Epithelial cell of proximal tubule (primary cell): ENCODE data around the gene TESK1. TPM values are rescaled to one million over a fixed set of nuclear protein-coding genes. Genes with fewer than 3 reads are reported as not detected.
"Not testable (repeated sequence)": the region's sequence is repeated elsewhere in the genome, so short reads cannot be mapped to it uniquely, and the experiment has no call there.

ENCODE experiments used
- DNase-seq: peaks from one replicate; pipeline ENCODE4 v3.0.0-alpha.2; 2011; ENCODE audit warnings: low read depth
- H3K4me3 ChIP-seq: 2 replicates; pipeline ENCODE4 v1.5.1; 2011; ENCODE audit warnings: low read depth, mild to moderate bottlenecking, low read length
- total RNA-seq: library from RNA; depleted of rRNA; stranded (reverse); fragments of >200 nt; gene quantifications from 2 replicates; pipeline ENCODE4 v1.2.3, GENCODE V29; 2015
- TF ChIP-seq, protein P1 (sequence below): conservative IDR thresholded peaks from 2 replicates; pipeline ENCODE4 v1.5.1; 2012; ENCODE audit warnings: low read depth, mild to moderate bottlenecking, low read length

TESK1 gene
- total RNA-seq, 1 donor from 2014 or later: 23.5 TPM

DNA sequence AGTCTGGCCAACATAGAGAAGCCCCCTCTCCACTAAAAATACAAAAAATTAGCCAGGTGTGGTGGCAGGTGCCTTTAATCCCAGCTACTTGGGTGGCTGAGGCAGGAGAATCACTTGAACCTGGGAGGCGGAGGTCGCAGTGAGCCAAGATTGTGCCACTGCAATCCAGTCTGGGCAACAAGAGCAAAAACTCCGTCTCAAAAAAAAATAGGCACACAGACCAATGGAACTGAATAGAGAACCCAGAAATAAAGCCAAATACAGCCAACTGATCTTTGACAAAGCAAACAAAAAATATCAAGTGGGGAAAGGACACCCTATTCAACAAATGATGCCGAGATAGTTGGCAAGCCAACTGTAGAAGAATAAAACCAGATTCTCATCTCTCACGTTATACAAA lies 16.6 kb upstream of the TESK1 start:
- not testable (repeated sequence) for DNase-seq, H3K4me3 ChIP-seq

DNA sequence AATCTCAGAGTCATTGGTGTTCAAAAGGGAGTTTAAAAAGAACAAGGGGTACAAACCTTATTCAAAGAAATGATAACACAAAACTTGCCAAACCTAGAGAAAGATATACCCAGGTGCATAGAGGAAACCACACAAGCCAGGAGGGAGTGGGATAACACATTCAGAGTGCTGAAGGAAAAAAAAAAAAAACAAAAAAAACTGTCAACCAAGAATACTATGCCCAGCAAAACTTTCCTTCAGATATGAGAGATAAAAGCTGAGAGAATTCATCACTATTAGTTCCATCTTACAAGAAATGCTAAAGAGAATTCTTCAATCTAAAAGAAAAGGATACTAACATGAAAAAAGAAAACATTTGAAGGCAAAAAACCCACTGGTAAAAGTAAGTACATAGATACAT lies 11.5 kb upstream of the TESK1 start:
- TF ChIP-seq, protein P1, sequence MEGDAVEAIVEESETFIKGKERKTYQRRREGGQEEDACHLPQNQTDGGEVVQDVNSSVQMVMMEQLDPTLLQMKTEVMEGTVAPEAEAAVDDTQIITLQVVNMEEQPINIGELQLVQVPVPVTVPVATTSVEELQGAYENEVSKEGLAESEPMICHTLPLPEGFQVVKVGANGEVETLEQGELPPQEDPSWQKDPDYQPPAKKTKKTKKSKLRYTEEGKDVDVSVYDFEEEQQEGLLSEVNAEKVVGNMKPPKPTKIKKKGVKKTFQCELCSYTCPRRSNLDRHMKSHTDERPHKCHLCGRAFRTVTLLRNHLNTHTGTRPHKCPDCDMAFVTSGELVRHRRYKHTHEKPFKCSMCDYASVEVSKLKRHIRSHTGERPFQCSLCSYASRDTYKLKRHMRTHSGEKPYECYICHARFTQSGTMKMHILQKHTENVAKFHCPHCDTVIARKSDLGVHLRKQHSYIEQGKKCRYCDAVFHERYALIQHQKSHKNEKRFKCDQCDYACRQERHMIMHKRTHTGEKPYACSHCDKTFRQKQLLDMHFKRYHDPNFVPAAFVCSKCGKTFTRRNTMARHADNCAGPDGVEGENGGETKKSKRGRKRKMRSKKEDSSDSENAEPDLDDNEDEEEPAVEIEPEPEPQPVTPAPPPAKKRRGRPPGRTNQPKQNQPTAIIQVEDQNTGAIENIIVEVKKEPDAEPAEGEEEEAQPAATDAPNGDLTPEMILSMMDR: no peak
- no peak overlapping the region for H3K4me3 ChIP-seq
- DNase-seq: no peak

DNA sequence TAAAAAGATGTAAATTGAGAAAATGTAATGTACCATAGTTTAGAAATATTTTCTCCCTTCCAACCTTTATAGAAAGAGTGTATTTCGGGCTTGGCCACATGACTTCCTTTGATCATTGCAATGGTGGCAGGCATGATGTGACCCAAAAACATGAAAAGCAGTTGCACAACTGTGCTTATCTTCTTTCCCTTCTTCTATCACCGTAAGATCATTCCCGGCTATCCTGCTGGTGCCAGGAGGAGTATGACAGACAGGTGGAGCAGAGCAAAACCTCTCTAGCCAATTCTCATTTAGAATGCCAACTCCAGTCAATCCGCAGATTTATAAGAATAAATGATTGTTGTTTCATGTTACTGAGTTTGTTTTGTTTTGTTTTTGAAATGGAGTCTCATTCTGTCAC lies 10.6 kb upstream of the TESK1 start:
- TF ChIP-seq, protein P1: no peak
- no peak overlapping the region for H3K4me3 ChIP-seq
- DNase-seq: no peak

DNA sequence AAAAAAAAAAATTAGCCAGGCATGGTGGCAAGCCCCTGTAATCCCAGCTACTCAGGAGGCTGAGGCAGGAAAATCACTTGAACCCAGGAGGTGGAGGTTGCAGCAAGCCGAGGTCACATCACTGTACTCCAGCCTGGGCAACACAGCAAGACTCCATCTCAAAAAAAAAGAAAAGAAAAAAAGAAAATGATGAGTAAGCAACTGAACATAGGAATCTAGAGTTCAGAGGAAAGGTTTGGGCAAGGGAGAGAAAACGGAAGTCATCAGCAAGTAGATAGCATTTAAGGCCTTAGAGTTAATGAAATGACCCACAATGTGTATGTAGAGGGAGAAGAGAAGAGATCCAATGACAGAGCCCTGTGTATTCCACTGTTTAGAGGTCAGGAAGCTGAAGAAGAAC lies 8.2 kb upstream of the TESK1 start:
- not testable (repeated sequence) for DNase-seq, H3K4me3 ChIP-seq

DNA sequence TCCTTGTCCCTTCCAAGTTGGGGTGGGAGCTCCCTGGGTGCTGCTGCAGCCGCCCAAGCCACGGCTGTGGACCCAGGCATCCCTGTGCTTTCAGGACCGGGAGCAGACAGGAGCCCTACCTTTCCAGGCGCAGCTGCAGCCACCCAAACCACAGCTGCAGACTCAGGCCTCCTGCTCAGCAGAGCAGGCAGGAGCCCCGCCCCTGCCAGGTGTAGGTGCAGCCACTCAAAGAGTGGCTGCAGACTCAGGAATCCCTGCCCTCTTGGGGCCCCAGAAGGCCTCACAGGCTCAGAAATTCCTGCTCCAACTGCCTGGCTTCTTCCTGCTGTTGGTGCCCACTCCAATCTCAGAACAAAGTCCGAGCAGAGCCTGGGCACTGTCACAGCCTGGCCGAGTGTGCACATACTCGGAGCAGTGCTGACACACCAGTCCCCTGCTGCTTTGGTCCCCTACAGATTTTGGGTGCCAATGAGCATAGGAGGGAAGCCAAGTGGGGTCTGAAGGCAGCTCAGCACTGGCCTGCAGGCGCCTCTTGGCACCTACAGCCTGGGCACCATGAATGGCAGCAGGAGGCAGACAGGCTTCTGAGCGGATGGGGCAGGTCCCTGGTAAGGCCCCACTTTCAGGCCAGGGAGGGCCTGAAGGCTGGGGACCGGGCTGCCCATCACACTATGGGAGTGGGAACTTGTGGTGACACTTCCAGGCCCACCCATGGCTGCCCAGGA lies 6.0 kb upstream of the TESK1 start:
- DNase-seq: no peak
- TF ChIP-seq, protein P1: no peak
- no peak overlapping the region for H3K4me3 ChIP-seq

DNA sequence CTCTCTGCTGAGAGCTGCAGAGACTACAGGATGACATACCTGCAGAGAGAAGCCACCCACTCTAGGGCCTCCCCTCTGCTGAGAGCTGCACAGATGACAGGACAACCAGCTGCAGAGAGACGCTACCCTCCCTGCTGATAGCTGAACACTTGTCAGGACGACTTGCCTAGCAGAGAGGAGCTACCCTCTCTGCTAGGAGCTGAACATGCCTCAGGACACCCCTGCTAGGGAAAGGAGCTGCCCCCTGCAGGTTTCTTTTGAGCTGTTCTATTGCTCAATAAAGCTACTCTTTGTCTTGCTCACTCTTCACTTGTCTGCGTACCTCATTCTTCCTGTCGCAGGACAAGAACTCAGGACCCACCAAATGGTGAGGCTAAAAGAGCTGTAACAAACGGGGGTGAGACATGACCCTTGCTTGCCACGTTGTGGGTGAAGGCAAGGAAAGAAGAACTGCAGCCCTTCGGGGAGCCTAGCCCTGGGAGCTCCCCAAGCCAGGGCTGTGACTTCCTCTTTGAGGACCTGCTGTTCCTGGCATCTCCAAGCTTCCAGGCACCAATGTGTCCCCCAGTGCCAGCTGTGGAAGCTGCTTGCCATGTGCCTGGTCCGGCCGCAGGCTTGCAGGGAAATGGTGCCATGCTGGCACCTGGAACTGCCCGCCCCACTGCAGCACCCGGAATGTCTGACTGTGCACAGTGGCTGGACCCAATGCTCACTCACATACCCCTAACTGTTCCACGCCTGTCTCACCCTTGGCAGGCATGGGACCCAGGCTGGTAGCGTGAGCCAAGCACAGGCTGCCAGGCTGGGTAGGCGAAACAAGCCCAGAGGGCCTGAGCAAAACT lies 5.1 kb upstream of the TESK1 start:
- no peak overlapping the region for H3K4me3 ChIP-seq
- TF ChIP-seq, protein P1: peak; percentile 37
- DNase-seq: no peak

DNA sequence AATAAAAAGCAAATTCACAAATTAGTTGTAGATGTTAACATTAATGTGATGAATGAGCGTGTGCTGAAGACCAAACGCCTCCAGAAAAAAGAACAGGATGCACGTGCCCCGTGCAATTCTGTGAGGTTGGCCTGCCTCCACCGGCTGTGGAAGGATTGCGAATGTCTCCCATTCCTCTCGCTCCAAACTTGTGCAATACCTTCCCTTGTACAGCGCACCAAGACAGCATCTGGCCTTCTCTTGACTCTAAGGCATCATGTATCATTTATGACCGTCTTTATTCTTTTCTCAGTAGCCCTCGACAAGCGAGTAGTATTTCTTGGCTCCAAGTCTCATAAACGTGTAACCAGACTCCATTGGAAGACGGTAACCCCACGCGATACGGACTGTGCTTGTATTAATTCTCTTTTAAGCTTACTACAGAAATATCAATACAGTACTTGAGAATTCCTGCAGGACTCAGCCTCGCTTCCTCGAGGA lies 1.5 kb upstream of the TESK1 start:
- TF ChIP-seq, protein P1: no peak
- DNase-seq: no peak
- peak overlapping the region; percentile 68 for H3K4me3 ChIP-seq
